ENCODE data around the gene RFX2. TPM values are rescaled to one million over a fixed set of nuclear protein-coding genes. Genes with fewer than 3 reads are reported as not detected.
A peak's percentile ranks its signal among the peaks of the same experiment; 100 is the strongest.

RFX2 gene
- total and polyA plus RNA-seq, 9 of the 15 experiments (the other 6 are each of a cell fraction or from before 2014, with no cell fraction given) = 3.6 to 18.7 (median 8.7) TPM

GRCh38 chr19:6125571-6125989, 15.3 kb upstream of the RFX2 start (continued):
- no peak for TF ChIP-seq LARP7 (IDR thresholded peaks at IDR 0.05)
- TF ChIP-seq ATF1 (CRISPR knock-in tag; IDR thresholded peaks at IDR 0.05) = no peak
- no peak for TF ChIP-seq ATF1 (tag; IDR thresholded peaks at IDR 0.05)
- 0 out of 2 replicates have a peak, but pooled peaks have one; percentile 51 for TF ChIP-seq ZNF766 (CRISPR knock-in tag; conservative IDR thresholded peaks at IDR 0.05)
- no peak for TF ChIP-seq SRSF9 (IDR thresholded peaks at IDR 0.05; ENCODE audit: borderline replicate concordance, low read depth, low read length)
- no peak for TF ChIP-seq XRCC4 (IDR thresholded peaks at IDR 0.05; ENCODE audit: extremely low read depth, insufficient read depth, insufficient read length)
- TF ChIP-seq SAFB (IDR thresholded peaks at IDR 0.05; ENCODE audit: borderline replicate concordance, low read depth, low read length) = no peak
- TF ChIP-seq SMC3 (conservative IDR thresholded peaks at IDR 0.05; ENCODE audit: insufficient read depth, low read depth, low read length) = peak; percentile 99
- no peak for TF ChIP-seq ZNF764 (CRISPR knock-in tag; IDR thresholded peaks at IDR 0.05; ENCODE audit: low read depth)
- no peak for TF ChIP-seq KDM2B (CRISPR knock-in tag; IDR thresholded peaks at IDR 0.05)
- TF ChIP-seq ARID4B (CRISPR knock-in tag; IDR thresholded peaks at IDR 0.05) = 0 out of 2 replicates have a peak, but pooled peaks have one; percentile 5
- TF ChIP-seq EGR1 (conservative IDR thresholded peaks at IDR 0.05) = no peak
- TF ChIP-seq NFIX (CRISPR knock-in tag; IDR thresholded peaks at IDR 0.05; ENCODE audit: low read depth) = no peak
- no peak for TF ChIP-seq PCBP1 (IDR thresholded peaks at IDR 0.05; ENCODE audit: low read depth, low read length, poor library complexity, severe bottlenecking)
- TF ChIP-seq POU5F1 (IDR thresholded peaks at IDR 0.05; ENCODE audit: borderline replicate concordance, low read depth, low read length, partially characterized antibody) = no peak
- TF ChIP-seq ZNF76 (CRISPR knock-in tag; IDR thresholded peaks at IDR 0.05; ENCODE audit: borderline replicate concordance) = no peak
- TF ChIP-seq, protein P1, sequence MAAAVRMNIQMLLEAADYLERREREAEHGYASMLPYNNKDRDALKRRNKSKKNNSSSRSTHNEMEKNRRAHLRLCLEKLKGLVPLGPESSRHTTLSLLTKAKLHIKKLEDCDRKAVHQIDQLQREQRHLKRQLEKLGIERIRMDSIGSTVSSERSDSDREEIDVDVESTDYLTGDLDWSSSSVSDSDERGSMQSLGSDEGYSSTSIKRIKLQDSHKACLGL (CRISPR knock-in tag; IDR thresholded peaks at IDR 0.05; ENCODE audit: borderline replicate concordance, poor library complexity, severe bottlenecking) = no peak
- no peak for TF ChIP-seq MCM5 (IDR thresholded peaks at IDR 0.05; ENCODE audit: low read depth)
- TF ChIP-seq, protein P2, sequence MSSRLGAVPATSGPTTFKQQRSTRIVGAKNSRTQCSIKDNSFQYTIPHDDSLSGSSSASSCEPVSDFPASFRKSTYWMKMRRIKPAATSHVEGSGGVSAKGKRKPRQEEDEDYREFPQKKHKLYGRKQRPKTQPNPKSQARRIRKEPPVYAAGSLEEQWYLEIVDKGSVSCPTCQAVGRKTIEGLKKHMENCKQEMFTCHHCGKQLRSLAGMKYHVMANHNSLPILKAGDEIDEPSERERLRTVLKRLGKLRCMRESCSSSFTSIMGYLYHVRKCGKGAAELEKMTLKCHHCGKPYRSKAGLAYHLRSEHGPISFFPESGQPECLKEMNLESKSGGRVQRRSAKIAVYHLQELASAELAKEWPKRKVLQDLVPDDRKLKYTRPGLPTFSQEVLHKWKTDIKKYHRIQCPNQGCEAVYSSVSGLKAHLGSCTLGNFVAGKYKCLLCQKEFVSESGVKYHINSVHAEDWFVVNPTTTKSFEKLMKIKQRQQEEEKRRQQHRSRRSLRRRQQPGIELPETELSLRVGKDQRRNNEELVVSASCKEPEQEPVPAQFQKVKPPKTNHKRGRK (tag; IDR thresholded peaks at IDR 0.05) = no peak
- TF ChIP-seq ZNF551 (CRISPR knock-in tag; IDR thresholded peaks at IDR 0.05) = no peak
- no peak for TF ChIP-seq CHD1 (IDR thresholded peaks at IDR 0.05; ENCODE audit: low read length)
- no peak for TF ChIP-seq ASH1L (IDR thresholded peaks at IDR 0.05; ENCODE audit: borderline replicate concordance, low read depth, partially characterized antibody)
